ENCODE data around the gene TMEM176A. TPM values are rescaled to one million over a fixed set of nuclear protein-coding genes. Genes with fewer than 3 reads are reported as not detected.
"Not testable (repeated sequence)": the region's sequence is repeated elsewhere in the genome, so short reads cannot be mapped to it uniquely, and the experiment has no call there.

Gene TMEM176A
- total RNA-seq, 6 experiments from 2014 or later: not detected

- H3K4me3 Mint-ChIP-seq: no peak overlapping the region
- peaks cover 6% of the 10 kb centered on the region for H3K27me3 Mint-ChIP-seq (ENCODE audit: insufficient read depth)
- no peak for DNase-seq
- H3K36me3 Mint-ChIP-seq (ENCODE audit: low read depth): no peaks in the 10 kb centered on the region
- TF ChIP-seq CTCF (IDR thresholded peaks at IDR 0.05): no peak
- no peaks in the 10 kb centered on the region; the same call in 1 of the 2 replicates for H3K9me3 Mint-ChIP-seq
- no peak overlapping the region for H3K27ac Mint-ChIP-seq
- H3K4me1 Mint-ChIP-seq (ENCODE audit: low read depth): no peaks in the 10 kb centered on the region
These were observed 4.2 kb downstream of the TMEM176A start for GRCh38 chr7:150804802-150805201.

- H3K4me1 Mint-ChIP-seq (ENCODE audit: low read depth): no peaks in the 10 kb centered on the region
- no peaks in the 10 kb centered on the region; the same call in 1 of the 2 replicates for H3K9me3 Mint-ChIP-seq
- no peak for TF ChIP-seq CTCF (IDR thresholded peaks at IDR 0.05)
- DNase-seq: no peak
- no peak overlapping the region for H3K4me3 Mint-ChIP-seq
- no peaks in the 10 kb centered on the region for H3K36me3 Mint-ChIP-seq (ENCODE audit: low read depth)
- H3K27me3 Mint-ChIP-seq (ENCODE audit: insufficient read depth): peaks cover 6% of the 10 kb centered on the region
- H3K27ac Mint-ChIP-seq: no peak overlapping the region
These were observed 5.3 kb downstream of the TMEM176A start for GRCh38 chr7:150805864-150806263.

GRCh38 chr7:150806454-150806853 is 5.9 kb downstream of the TMEM176A start:
- no peaks in the 10 kb centered on the region for H3K4me1 Mint-ChIP-seq (ENCODE audit: low read depth)
- no peak for TF ChIP-seq CTCF (IDR thresholded peaks at IDR 0.05)
- no peak overlapping the region for H3K27ac Mint-ChIP-seq
- no peaks in the 10 kb centered on the region for H3K36me3 Mint-ChIP-seq (ENCODE audit: low read depth)
- no peaks in the 10 kb centered on the region; the same call in 1 of the 2 replicates for H3K9me3 Mint-ChIP-seq
- H3K27me3 Mint-ChIP-seq (ENCODE audit: insufficient read depth): peaks cover 6% of the 10 kb centered on the region
- DNase-seq: no peak
- H3K4me3 Mint-ChIP-seq: no peak overlapping the region

- no peaks in the 10 kb centered on the region for H3K4me1 Mint-ChIP-seq (ENCODE audit: low read depth)
- no peak for TF ChIP-seq CTCF (IDR thresholded peaks at IDR 0.05)
- H3K27ac Mint-ChIP-seq: no peak overlapping the region
- no peaks in the 10 kb centered on the region; the same call in 1 of the 2 replicates for H3K9me3 Mint-ChIP-seq
- H3K27me3 Mint-ChIP-seq (ENCODE audit: insufficient read depth): peaks cover 6% of the 10 kb centered on the region
- no peak overlapping the region for H3K4me3 Mint-ChIP-seq
- H3K36me3 Mint-ChIP-seq (ENCODE audit: low read depth): no peaks in the 10 kb centered on the region
- no peak for DNase-seq
These were observed 6.3 kb downstream of the TMEM176A start for GRCh38 chr7:150806863-150807262.

GRCh38 chr7:150807616-150808438 is 7.3 kb downstream of the TMEM176A start:
- H3K4me3 Mint-ChIP-seq; H3K27me3 Mint-ChIP-seq (ENCODE audit: insufficient read depth); H3K27ac Mint-ChIP-seq; H3K9me3 Mint-ChIP-seq; DNase-seq; H3K36me3 Mint-ChIP-seq (ENCODE audit: low read depth); H3K4me1 Mint-ChIP-seq (ENCODE audit: low read depth): not testable (repeated sequence)

GRCh38 chr7:150814328-150815001 is 13.9 kb downstream of the TMEM176A start:
- H3K36me3 Mint-ChIP-seq (ENCODE audit: low read depth): peaks cover 4% of the 10 kb centered on the region; the same call in 1 of the 2 replicates
- DNase-seq: no peak
- no peaks in the 10 kb centered on the region; the same call in 1 of the 2 replicates for H3K27me3 Mint-ChIP-seq (ENCODE audit: insufficient read depth)
- H3K4me3 Mint-ChIP-seq: no peak overlapping the region
- H3K9me3 Mint-ChIP-seq: peaks cover 9% of the 10 kb centered on the region; the same call in 1 of the 2 replicates
- H3K4me1 Mint-ChIP-seq (ENCODE audit: low read depth): no peaks in the 10 kb centered on the region
- no peak for TF ChIP-seq CTCF (IDR thresholded peaks at IDR 0.05)
- H3K27ac Mint-ChIP-seq: no peak overlapping the region
